WTC11 (cell line): ENCODE measurements around the gene ARHGAP18. TPM values are rescaled to one million over a fixed set of nuclear protein-coding genes. Genes with fewer than 3 reads are reported as not detected.

ENCODE experiments used
- ATAC-seq: fragments of 200-7000 bp; cut with Tn5 transposase; 2 replicates; pipeline ENCODE4 v1.10.0; 2021; ENCODE audit warnings: mild to moderate bottlenecking, moderate library complexity
- CTCF ChIA-PET: fragments of 300-600 bp; sonication (Branson Sonifier 250); formaldehyde crosslinking; loops from one replicate; lab custom pipeline; 2021; ENCODE audit warnings: antibody characterized with exemption; lab: Charles Lee
- POLR2A ChIA-PET: fragments of 350-600 bp; sonication (Branson Sonifier 250); formaldehyde crosslinking; loops from one replicate; lab custom pipeline; 2021; ENCODE audit warnings: antibody characterized with exemption; lab: Charles Lee
- DNase-seq: peaks from one replicate; pipeline ENCODE4 v3.0.0; 2021; ENCODE audit warnings: low spot score
- H3K27ac Mint-ChIP-seq: 2 replicates; pipeline ENCODE4 v1.8.0; 2021; ENCODE audit warnings: mixed read lengths
- H3K27me3 Mint-ChIP-seq: 2 replicates; pipeline ENCODE4 v1.8.0; 2021; ENCODE audit warnings: low read depth, mild to moderate bottlenecking, moderate library complexity, mixed read lengths
- H3K36me3 Mint-ChIP-seq: 2 replicates; pipeline ENCODE4 v1.8.0; 2021; ENCODE audit warnings: mixed read lengths
- H3K4me1 Mint-ChIP-seq: 2 replicates; pipeline ENCODE4 v1.8.0; 2022; ENCODE audit warnings: mixed read lengths
- H3K4me3 Mint-ChIP-seq: 2 replicates; pipeline ENCODE4 v1.8.0; 2021; ENCODE audit warnings: mild to moderate bottlenecking, moderate library complexity, mixed read lengths
- H3K9me3 Mint-ChIP-seq: 2 replicates; pipeline ENCODE4 v1.8.0; 2021; ENCODE audit warnings: mixed read lengths
- CREB1 ChIP-seq: sonication (generic); formaldehyde crosslinking; IDR thresholded peaks from 2 replicates; pipeline ENCODE4 v1.8.0; 2023; ENCODE audit warnings: mild to moderate bottlenecking, missing genetic modification reagents
- EMX1 ChIP-seq: fragments of 250-450 bp; sonication (Bioruptor Pico); IDR thresholded peaks from 2 replicates; pipeline ENCODE4 v1.8.0; 2021; ENCODE audit warnings: mild to moderate bottlenecking
- FOXJ3 ChIP-seq: sonication (generic); formaldehyde crosslinking; IDR thresholded peaks from 2 replicates; pipeline ENCODE4 v1.9.0; 2021; ENCODE audit warnings: missing genetic modification reagents, mild to moderate bottlenecking, borderline replicate concordance
- IRF2 ChIP-seq: sonication (generic); formaldehyde crosslinking; IDR thresholded peaks from 2 replicates; pipeline ENCODE4 v1.8.0; 2022; ENCODE audit warnings: low read depth, missing genetic modification reagents, borderline replicate concordance
- NFATC4 ChIP-seq: fragments of 250-450 bp; sonication (Bioruptor Pico); IDR thresholded peaks from 2 replicates; pipeline ENCODE4 v1.9.0; 2021; ENCODE audit warnings: mild to moderate bottlenecking
- PRRX2 ChIP-seq: fragments of 250-450 bp; sonication (Bioruptor Pico); IDR thresholded peaks from 2 replicates; pipeline ENCODE4 v1.8.0; 2021; ENCODE audit warnings: mild to moderate bottlenecking
- RELA ChIP-seq: sonication (generic); formaldehyde crosslinking; IDR thresholded peaks from 2 replicates; pipeline ENCODE4 v1.8.1; 2022; ENCODE audit warnings: missing genetic modification reagents, mild to moderate bottlenecking, borderline replicate concordance
- RORB ChIP-seq: fragments of 250-450 bp; sonication (Bioruptor Pico); IDR thresholded peaks from 2 replicates; pipeline ENCODE4 v1.9.0; 2021; ENCODE audit warnings: mild to moderate bottlenecking
- ZNF121 ChIP-seq: sonication (generic); formaldehyde crosslinking; IDR thresholded peaks from 2 replicates; pipeline ENCODE4 v1.8.0; 2023; ENCODE audit warnings: missing genetic modification reagents
- ZNF138 ChIP-seq: sonication (generic); formaldehyde crosslinking; conservative IDR thresholded peaks from 2 replicates; pipeline ENCODE4 v1.8.1; 2022; ENCODE audit warnings: mild to moderate bottlenecking, moderate library complexity, missing genetic modification reagents
- ZNF423 ChIP-seq: fragments of 250-450 bp; sonication (Bioruptor Pico); IDR thresholded peaks from 2 replicates; pipeline ENCODE4 v2.1.2; 2022; ENCODE audit warnings: mild to moderate bottlenecking, moderate library complexity
- total RNA-seq: library from RNA; stranded (reverse); gene quantifications from 3 replicates; pipeline ENCODE4 v1.2.3, GENCODE V29; 2021
- TF ChIP-seq, protein P1 (sequence below): fragments of 250-450 bp; sonication (Bioruptor Pico); IDR thresholded peaks from 2 replicates; pipeline ENCODE4 v1.9.0; 2021; ENCODE audit warnings: mild to moderate bottlenecking
- TF ChIP-seq, protein P2 (sequence below): sonication (generic); formaldehyde crosslinking; IDR thresholded peaks from 2 replicates; pipeline ENCODE4 v1.8.1; 2022; ENCODE audit warnings: missing genetic modification reagents, borderline replicate concordance
- TF ChIP-seq, protein P3 (sequence below): sonication (generic); formaldehyde crosslinking; IDR thresholded peaks from 2 replicates; pipeline ENCODE4 v1.8.1; 2023; ENCODE audit warnings: mild to moderate bottlenecking, missing genetic modification reagents
- TF ChIP-seq, protein P4 (sequence below): sonication (generic); formaldehyde crosslinking; IDR thresholded peaks from 2 replicates; pipeline ENCODE4 v1.8.1; 2023; ENCODE audit warnings: mild to moderate bottlenecking, missing genetic modification reagents, borderline replicate concordance
- TF ChIP-seq, protein P5 (sequence below): sonication (generic); formaldehyde crosslinking; IDR thresholded peaks from 2 replicates; pipeline ENCODE4 v1.8.0; 2022; ENCODE audit warnings: mild to moderate bottlenecking, missing genetic modification reagents
- TF ChIP-seq, protein P6 (sequence below): sonication (generic); formaldehyde crosslinking; IDR thresholded peaks from 2 replicates; pipeline ENCODE4 v1.8.0; 2022; ENCODE audit warnings: mild to moderate bottlenecking, missing genetic modification reagents
- TF ChIP-seq, protein P7 (sequence below): fragments of 250-450 bp; sonication (Bioruptor Pico); IDR thresholded peaks from 2 replicates; pipeline ENCODE4 v2.1.2; 2022; ENCODE audit warnings: mild to moderate bottlenecking, moderate library complexity
- TF ChIP-seq, protein P8 (sequence below): fragments of 250-450 bp; sonication (Bioruptor Pico); IDR thresholded peaks from 2 replicates; pipeline ENCODE4 v1.9.0; 2021; ENCODE audit warnings: moderate library complexity, mild to moderate bottlenecking, inconsistent platforms, borderline replicate concordance

ARHGAP18 gene
- total RNA-seq, 1 experiment from 2014 or later: 4.6 TPM

DNA sequence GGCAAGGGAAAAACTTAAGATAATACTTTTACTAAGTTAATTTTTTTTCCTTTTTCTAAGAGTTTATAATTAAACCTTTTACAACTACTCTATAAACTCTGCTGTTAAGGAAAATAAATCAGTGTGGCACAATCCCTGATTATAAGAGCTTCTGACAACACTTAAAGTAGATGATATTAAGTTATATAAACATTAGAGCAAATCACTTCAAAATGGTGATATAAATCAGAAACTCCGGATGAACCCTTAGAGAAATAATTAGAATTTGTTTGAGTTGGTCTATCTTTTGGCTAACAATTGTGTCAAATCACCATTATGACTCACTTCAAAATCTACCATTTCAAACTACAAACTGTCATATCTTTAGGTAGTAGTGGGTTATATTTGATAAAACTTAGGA, 104.9 kb downstream of the ARHGAP18 start:
- Mint-ChIP-seq H3K4me1 (peaks cover 31% of the 10 kb centered on the region), H3K27ac (no peak overlapping the region), H3K9me3 (no peaks in the 10 kb centered on the region), H3K36me3 (no peaks in the 10 kb centered on the region), H3K4me3 (no peak overlapping the region), H3K27me3 (no peaks in the 10 kb centered on the region)
- ATAC-seq: no peak
- TF ChIP-seq, protein P1, sequence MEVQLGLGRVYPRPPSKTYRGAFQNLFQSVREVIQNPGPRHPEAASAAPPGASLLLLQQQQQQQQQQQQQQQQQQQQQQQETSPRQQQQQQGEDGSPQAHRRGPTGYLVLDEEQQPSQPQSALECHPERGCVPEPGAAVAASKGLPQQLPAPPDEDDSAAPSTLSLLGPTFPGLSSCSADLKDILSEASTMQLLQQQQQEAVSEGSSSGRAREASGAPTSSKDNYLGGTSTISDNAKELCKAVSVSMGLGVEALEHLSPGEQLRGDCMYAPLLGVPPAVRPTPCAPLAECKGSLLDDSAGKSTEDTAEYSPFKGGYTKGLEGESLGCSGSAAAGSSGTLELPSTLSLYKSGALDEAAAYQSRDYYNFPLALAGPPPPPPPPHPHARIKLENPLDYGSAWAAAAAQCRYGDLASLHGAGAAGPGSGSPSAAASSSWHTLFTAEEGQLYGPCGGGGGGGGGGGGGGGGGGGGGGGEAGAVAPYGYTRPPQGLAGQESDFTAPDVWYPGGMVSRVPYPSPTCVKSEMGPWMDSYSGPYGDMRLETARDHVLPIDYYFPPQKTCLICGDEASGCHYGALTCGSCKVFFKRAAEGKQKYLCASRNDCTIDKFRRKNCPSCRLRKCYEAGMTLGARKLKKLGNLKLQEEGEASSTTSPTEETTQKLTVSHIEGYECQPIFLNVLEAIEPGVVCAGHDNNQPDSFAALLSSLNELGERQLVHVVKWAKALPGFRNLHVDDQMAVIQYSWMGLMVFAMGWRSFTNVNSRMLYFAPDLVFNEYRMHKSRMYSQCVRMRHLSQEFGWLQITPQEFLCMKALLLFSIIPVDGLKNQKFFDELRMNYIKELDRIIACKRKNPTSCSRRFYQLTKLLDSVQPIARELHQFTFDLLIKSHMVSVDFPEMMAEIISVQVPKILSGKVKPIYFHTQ: no peak
- TF ChIP-seq PRRX2 (CRISPR knock-in tag) (no peak), NFATC4 (CRISPR knock-in tag) (no peak), IRF2 (no peak), ZNF138 (CRISPR knock-in tag) (no peak), ZNF121 (CRISPR knock-in tag) (no peak), CREB1 (no peak), RELA (CRISPR knock-in tag) (no peak), ZNF423 (CRISPR knock-in tag) (no peak), EMX1 (CRISPR knock-in tag) (no peak), RORB (CRISPR knock-in tag) (no peak), FOXJ3 (CRISPR knock-in tag) (no peak)
- TF ChIP-seq, protein P2, sequence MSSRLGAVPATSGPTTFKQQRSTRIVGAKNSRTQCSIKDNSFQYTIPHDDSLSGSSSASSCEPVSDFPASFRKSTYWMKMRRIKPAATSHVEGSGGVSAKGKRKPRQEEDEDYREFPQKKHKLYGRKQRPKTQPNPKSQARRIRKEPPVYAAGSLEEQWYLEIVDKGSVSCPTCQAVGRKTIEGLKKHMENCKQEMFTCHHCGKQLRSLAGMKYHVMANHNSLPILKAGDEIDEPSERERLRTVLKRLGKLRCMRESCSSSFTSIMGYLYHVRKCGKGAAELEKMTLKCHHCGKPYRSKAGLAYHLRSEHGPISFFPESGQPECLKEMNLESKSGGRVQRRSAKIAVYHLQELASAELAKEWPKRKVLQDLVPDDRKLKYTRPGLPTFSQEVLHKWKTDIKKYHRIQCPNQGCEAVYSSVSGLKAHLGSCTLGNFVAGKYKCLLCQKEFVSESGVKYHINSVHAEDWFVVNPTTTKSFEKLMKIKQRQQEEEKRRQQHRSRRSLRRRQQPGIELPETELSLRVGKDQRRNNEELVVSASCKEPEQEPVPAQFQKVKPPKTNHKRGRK (CRISPR knock-in tag): no peak
- TF ChIP-seq, protein P3, sequence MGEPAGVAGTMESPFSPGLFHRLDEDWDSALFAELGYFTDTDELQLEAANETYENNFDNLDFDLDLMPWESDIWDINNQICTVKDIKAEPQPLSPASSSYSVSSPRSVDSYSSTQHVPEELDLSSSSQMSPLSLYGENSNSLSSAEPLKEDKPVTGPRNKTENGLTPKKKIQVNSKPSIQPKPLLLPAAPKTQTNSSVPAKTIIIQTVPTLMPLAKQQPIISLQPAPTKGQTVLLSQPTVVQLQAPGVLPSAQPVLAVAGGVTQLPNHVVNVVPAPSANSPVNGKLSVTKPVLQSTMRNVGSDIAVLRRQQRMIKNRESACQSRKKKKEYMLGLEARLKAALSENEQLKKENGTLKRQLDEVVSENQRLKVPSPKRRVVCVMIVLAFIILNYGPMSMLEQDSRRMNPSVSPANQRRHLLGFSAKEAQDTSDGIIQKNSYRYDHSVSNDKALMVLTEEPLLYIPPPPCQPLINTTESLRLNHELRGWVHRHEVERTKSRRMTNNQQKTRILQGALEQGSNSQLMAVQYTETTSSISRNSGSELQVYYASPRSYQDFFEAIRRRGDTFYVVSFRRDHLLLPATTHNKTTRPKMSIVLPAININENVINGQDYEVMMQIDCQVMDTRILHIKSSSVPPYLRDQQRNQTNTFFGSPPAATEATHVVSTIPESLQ (CRISPR knock-in tag): no peak
- TF ChIP-seq, protein P4, sequence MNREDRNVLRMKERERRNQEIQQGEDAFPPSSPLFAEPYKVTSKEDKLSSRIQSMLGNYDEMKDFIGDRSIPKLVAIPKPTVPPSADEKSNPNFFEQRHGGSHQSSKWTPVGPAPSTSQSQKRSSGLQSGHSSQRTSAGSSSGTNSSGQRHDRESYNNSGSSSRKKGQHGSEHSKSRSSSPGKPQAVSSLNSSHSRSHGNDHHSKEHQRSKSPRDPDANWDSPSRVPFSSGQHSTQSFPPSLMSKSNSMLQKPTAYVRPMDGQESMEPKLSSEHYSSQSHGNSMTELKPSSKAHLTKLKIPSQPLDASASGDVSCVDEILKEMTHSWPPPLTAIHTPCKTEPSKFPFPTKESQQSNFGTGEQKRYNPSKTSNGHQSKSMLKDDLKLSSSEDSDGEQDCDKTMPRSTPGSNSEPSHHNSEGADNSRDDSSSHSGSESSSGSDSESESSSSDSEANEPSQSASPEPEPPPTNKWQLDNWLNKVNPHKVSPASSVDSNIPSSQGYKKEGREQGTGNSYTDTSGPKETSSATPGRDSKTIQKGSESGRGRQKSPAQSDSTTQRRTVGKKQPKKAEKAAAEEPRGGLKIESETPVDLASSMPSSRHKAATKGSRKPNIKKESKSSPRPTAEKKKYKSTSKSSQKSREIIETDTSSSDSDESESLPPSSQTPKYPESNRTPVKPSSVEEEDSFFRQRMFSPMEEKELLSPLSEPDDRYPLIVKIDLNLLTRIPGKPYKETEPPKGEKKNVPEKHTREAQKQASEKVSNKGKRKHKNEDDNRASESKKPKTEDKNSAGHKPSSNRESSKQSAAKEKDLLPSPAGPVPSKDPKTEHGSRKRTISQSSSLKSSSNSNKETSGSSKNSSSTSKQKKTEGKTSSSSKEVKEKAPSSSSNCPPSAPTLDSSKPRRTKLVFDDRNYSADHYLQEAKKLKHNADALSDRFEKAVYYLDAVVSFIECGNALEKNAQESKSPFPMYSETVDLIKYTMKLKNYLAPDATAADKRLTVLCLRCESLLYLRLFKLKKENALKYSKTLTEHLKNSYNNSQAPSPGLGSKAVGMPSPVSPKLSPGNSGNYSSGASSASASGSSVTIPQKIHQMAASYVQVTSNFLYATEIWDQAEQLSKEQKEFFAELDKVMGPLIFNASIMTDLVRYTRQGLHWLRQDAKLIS (CRISPR knock-in tag): no peak
- TF ChIP-seq, protein P5, sequence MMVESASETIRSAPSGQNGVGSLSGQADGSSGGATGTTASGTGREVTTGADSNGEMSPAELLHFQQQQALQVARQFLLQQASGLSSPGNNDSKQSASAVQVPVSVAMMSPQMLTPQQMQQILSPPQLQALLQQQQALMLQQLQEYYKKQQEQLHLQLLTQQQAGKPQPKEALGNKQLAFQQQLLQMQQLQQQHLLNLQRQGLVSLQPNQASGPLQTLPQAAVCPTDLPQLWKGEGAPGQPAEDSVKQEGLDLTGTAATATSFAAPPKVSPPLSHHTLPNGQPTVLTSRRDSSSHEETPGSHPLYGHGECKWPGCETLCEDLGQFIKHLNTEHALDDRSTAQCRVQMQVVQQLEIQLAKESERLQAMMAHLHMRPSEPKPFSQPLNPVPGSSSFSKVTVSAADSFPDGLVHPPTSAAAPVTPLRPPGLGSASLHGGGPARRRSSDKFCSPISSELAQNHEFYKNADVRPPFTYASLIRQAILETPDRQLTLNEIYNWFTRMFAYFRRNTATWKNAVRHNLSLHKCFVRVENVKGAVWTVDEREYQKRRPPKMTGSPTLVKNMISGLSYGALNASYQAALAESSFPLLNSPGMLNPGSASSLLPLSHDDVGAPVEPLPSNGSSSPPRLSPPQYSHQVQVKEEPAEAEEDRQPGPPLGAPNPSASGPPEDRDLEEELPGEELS (CRISPR knock-in tag): no peak
- TF ChIP-seq, protein P6, sequence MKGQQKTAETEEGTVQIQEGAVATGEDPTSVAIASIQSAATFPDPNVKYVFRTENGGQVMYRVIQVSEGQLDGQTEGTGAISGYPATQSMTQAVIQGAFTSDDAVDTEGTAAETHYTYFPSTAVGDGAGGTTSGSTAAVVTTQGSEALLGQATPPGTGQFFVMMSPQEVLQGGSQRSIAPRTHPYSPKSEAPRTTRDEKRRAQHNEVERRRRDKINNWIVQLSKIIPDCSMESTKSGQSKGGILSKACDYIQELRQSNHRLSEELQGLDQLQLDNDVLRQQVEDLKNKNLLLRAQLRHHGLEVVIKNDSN (CRISPR knock-in tag): no peak
- TF ChIP-seq, protein P7, sequence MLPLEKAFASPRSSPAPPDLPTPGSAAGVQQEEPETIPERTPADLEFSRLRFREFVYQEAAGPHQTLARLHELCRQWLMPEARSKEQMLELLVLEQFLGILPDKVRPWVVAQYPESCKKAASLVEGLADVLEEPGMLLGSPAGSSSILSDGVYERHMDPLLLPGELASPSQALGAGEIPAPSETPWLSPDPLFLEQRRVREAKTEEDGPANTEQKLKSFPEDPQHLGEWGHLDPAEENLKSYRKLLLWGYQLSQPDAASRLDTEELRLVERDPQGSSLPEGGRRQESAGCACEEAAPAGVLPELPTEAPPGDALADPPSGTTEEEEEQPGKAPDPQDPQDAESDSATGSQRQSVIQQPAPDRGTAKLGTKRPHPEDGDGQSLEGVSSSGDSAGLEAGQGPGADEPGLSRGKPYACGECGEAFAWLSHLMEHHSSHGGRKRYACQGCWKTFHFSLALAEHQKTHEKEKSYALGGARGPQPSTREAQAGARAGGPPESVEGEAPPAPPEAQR: no peak
- TF ChIP-seq, protein P8, sequence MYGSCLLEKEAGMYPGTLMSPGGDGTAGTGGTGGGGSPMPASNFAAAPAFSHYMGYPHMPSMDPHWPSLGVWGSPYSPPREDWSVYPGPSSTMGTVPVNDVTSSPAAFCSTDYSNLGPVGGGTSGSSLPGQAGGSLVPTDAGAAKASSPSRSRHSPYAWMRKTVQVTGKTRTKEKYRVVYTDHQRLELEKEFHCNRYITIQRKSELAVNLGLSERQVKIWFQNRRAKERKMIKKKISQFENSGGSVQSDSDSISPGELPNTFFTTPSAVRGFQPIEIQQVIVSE (CRISPR knock-in tag): no peak
- no peak for DNase-seq
- ChIA-PET CTCF (no interaction called here), POLR2A (no interaction called here)
